Activated naive CD4-positive, alpha-beta T cell treated with anti-CD3 and anti-CD28 coated beads for 36 hours (primary cell): ENCODE results near the gene SELPLG. TPM values are rescaled to one million over a fixed set of nuclear protein-coding genes. Genes with fewer than 3 reads are reported as not detected.
"Not testable (repeated sequence)": the region's sequence is repeated elsewhere in the genome, so short reads cannot be mapped to it uniquely, and the experiment has no call there.

Source experiments
- CTCF ChIA-PET: fragments of 350-600 bp; sonication (Branson Sonifier 250); formaldehyde crosslinking; loops from one replicate; lab custom pipeline; 2021; ENCODE audit warnings: antibody characterized with exemption; lab: Charles Lee
- DNase-seq: peaks from one replicate; pipeline ENCODE4 v3.0.0-alpha.2; 2020
- H3K27ac Mint-ChIP-seq: one replicate; pipeline ENCODE4 v1.8.0; 2021; ENCODE audit warnings: mild to moderate bottlenecking, mixed read lengths
- H3K27me3 Mint-ChIP-seq: one replicate; pipeline ENCODE4 v1.8.0; 2021; ENCODE audit warnings: low read depth, mixed read lengths
- H3K36me3 Mint-ChIP-seq: one replicate; pipeline ENCODE4 v1.8.0; 2021; ENCODE audit warnings: low read depth, mixed read lengths
- H3K4me1 Mint-ChIP-seq: one replicate; pipeline ENCODE4 v1.8.0; 2021; ENCODE audit warnings: low read depth, mixed read lengths
- H3K4me3 Mint-ChIP-seq: one replicate; pipeline ENCODE4 v1.8.0; 2021; ENCODE audit warnings: mild to moderate bottlenecking, moderate library complexity, mixed read lengths
- H3K9me3 Mint-ChIP-seq: one replicate; pipeline ENCODE4 v1.8.0; 2021; ENCODE audit warnings: mixed read lengths
- intact Hi-C: fragments of 100-400 bp; cut with micrococcal nuclease; formaldehyde crosslinking; loops from one replicate; pipeline ENCODE4 v1.15.1; 2023
- total RNA-seq, 2 experiments: library from RNA; stranded (reverse); gene quantifications; one replicate each; pipeline ENCODE4 v1.2.3, GENCODE V29; 2021

Gene SELPLG
- total RNA-seq, 2 experiments from 2014 or later = 19.9 to 21.9 TPM

GRCh38 chr12:108668063-108668462 lies 34.4 kb upstream of the SELPLG start:
- intact Hi-C loops = no loop called here
- Mint-ChIP-seq H3K9me3 (no peaks in the 10 kb centered on the region), H3K4me1 (peaks cover 19% of the 10 kb centered on the region), H3K4me3 (no peak overlapping the region), H3K27ac (no peak overlapping the region), H3K36me3 (no peaks in the 10 kb centered on the region), H3K27me3 (no peaks in the 10 kb centered on the region)
- CTCF ChIA-PET = interaction anchor here (1.9 to 4.5 kb wide), 2 partner anchors 21 to 136 kb away, joined by 9 to 71 read pairs; no protein-coding TSS in a partner anchor
- no peak for DNase-seq

- Mint-ChIP-seq H3K4me3 (no peak overlapping the region), H3K4me1 (peaks cover 23% of the 10 kb centered on the region), H3K27ac (no peak overlapping the region), H3K36me3 (no peaks in the 10 kb centered on the region), H3K9me3 (no peaks in the 10 kb centered on the region), H3K27me3 (no peaks in the 10 kb centered on the region)
- intact Hi-C loops = no loop called here
- no peak for DNase-seq
- CTCF ChIA-PET = interaction anchor here (0.6 to 4.5 kb wide), 9 partner anchors 22 to 919 kb away, joined by 3 to 71 read pairs (median 4); partner anchors contain the start of gene SELPLG
Observed at GRCh38 chr12:108667349-108667748, 33.7 kb upstream of the SELPLG start.

- H3K9me3 Mint-ChIP-seq = no peaks in the 10 kb centered on the region
- CTCF ChIA-PET = interaction anchor here (0.6 to 5.9 kb wide), 11 partner anchors 13 to 186 kb away, joined by 3 to 157 read pairs (median 4); partner anchors contain the start of gene SELPLG
- no peak overlapping the region for H3K4me3 Mint-ChIP-seq
- intact Hi-C loops = no loop called here
- no peak overlapping the region for H3K27ac Mint-ChIP-seq
- H3K36me3 Mint-ChIP-seq = no peaks in the 10 kb centered on the region
- peaks cover 23% of the 10 kb centered on the region for H3K4me1 Mint-ChIP-seq
- DNase-seq = no peak
- no peaks in the 10 kb centered on the region for H3K27me3 Mint-ChIP-seq
Observed at GRCh38 chr12:108666401-108666881, 32.7 kb upstream of the SELPLG start.

- no peak overlapping the region for H3K27ac Mint-ChIP-seq
- no peak for DNase-seq
Observed at GRCh38 chr12:108665608-108666202, 32.0 kb upstream of the SELPLG start.

GRCh38 chr12:108664338-108665258 lies 30.9 kb upstream of the SELPLG start:
- intact Hi-C loops = loop anchor here (1.0 to 5.0 kb wide), 12 partner anchors 25 to 723 kb away; partner anchors contain the start of genes ALKBH2, CORO1C and ISCU
- DNase-seq = peak; percentile 95
- Mint-ChIP-seq H3K27me3 (no peaks in the 10 kb centered on the region), H3K4me3 (peak overlapping the region; percentile 41), H3K4me1 (peaks cover 30% of the 10 kb centered on the region), H3K9me3 (no peaks in the 10 kb centered on the region), H3K36me3 (no peaks in the 10 kb centered on the region), H3K27ac (peak overlapping the region; percentile 74)
- CTCF ChIA-PET = interaction anchor here (0.6 to 5.9 kb wide), 52 partner anchors 10 to 1635 kb away, joined by 3 to 157 read pairs (median 4); partner anchors contain the start of genes SART3 and SELPLG

More at GRCh38 chr12:108665608-108666202, 32.0 kb upstream of the SELPLG start:
- CTCF ChIA-PET = interaction anchor here (0.6 to 5.9 kb wide), 26 partner anchors 13 to 288 kb away, joined by 3 to 157 read pairs (median 4); partner anchors contain the start of gene SELPLG
- H3K36me3 Mint-ChIP-seq = no peaks in the 10 kb centered on the region
- no peaks in the 10 kb centered on the region for H3K9me3 Mint-ChIP-seq
- H3K4me1 Mint-ChIP-seq = peaks cover 29% of the 10 kb centered on the region
- intact Hi-C loops = loop anchor here (2.0 kb wide), 1 partner anchor 103 kb away; the partner anchor contains the start of gene ISCU
- no peak overlapping the region for H3K4me3 Mint-ChIP-seq
- H3K27me3 Mint-ChIP-seq = no peaks in the 10 kb centered on the region

- no peak for DNase-seq
- no peaks in the 10 kb centered on the region for H3K36me3 Mint-ChIP-seq
- intact Hi-C loops = loop anchor here (1.0 to 5.0 kb wide), 12 partner anchors 26 to 724 kb away; partner anchors contain the start of genes ALKBH2, CORO1C and ISCU
- no peaks in the 10 kb centered on the region for H3K27me3 Mint-ChIP-seq
- no peaks in the 10 kb centered on the region for H3K9me3 Mint-ChIP-seq
- peaks cover 30% of the 10 kb centered on the region for H3K4me1 Mint-ChIP-seq
- H3K27ac Mint-ChIP-seq = peak overlapping the region; percentile 12
- no peak overlapping the region for H3K4me3 Mint-ChIP-seq
- CTCF ChIA-PET = interaction anchor here (0.6 to 5.9 kb wide), 29 partner anchors 9 to 1634 kb away, joined by 3 to 157 read pairs (median 4); partner anchors contain the start of gene SART3
Observed at GRCh38 chr12:108663324-108664015, 29.8 kb upstream of the SELPLG start.

- H3K9me3 Mint-ChIP-seq, H3K27me3 Mint-ChIP-seq, H3K27ac Mint-ChIP-seq, DNase-seq, H3K4me3 Mint-ChIP-seq, intact Hi-C loops, H3K36me3 Mint-ChIP-seq: not testable (repeated sequence)
- CTCF ChIA-PET = interaction anchor here (0.7 to 1.6 kb wide), 3 partner anchors 9 to 145 kb away, joined by 3 read pairs; no protein-coding TSS in a partner anchor
- peaks cover 14% of the 10 kb centered on the region for H3K4me1 Mint-ChIP-seq
Observed at GRCh38 chr12:108658115-108658514, 24.4 kb upstream of the SELPLG start.

- H3K4me1 Mint-ChIP-seq = peaks cover 16% of the 10 kb centered on the region
- intact Hi-C loops = no loop called here
- H3K27me3 Mint-ChIP-seq = no peaks in the 10 kb centered on the region
- H3K36me3 Mint-ChIP-seq = peaks cover 7% of the 10 kb centered on the region
- no peak overlapping the region for H3K4me3 Mint-ChIP-seq
- H3K27ac Mint-ChIP-seq = no peak overlapping the region
- H3K9me3 Mint-ChIP-seq = no peaks in the 10 kb centered on the region
- CTCF ChIA-PET = interaction anchor here (1.6 kb wide), 1 partner anchor 8 kb away, joined by 3 read pairs; no protein-coding TSS in a partner anchor
- DNase-seq = no peak
Observed at GRCh38 chr12:108657130-108657745, 23.5 kb upstream of the SELPLG start.

GRCh38 chr12:108656247-108656646 lies 22.6 kb upstream of the SELPLG start:
- intact Hi-C loops, H3K27ac Mint-ChIP-seq, H3K27me3 Mint-ChIP-seq, CTCF ChIA-PET, DNase-seq, H3K4me3 Mint-ChIP-seq, H3K9me3 Mint-ChIP-seq: not testable (repeated sequence)
- peaks cover 11% of the 10 kb centered on the region for H3K36me3 Mint-ChIP-seq
- peaks cover 18% of the 10 kb centered on the region for H3K4me1 Mint-ChIP-seq

GRCh38 chr12:108655812-108656175 lies 22.1 kb upstream of the SELPLG start:
- CTCF ChIA-PET, H3K27ac Mint-ChIP-seq, H3K9me3 Mint-ChIP-seq, DNase-seq, intact Hi-C loops, H3K4me3 Mint-ChIP-seq, H3K27me3 Mint-ChIP-seq: not testable (repeated sequence)
- peaks cover 11% of the 10 kb centered on the region for H3K36me3 Mint-ChIP-seq
- H3K4me1 Mint-ChIP-seq = peaks cover 14% of the 10 kb centered on the region

- H3K27ac Mint-ChIP-seq, intact Hi-C loops, H3K9me3 Mint-ChIP-seq, H3K4me3 Mint-ChIP-seq, H3K27me3 Mint-ChIP-seq, DNase-seq: not testable (repeated sequence)
- peaks cover 11% of the 10 kb centered on the region for H3K36me3 Mint-ChIP-seq
- CTCF ChIA-PET = interaction anchor here (0.7 to 3.8 kb wide), 5 partner anchors 9 to 150 kb away, joined by 4 to 22 read pairs (median 5); no protein-coding TSS in a partner anchor
- H3K4me1 Mint-ChIP-seq = peaks cover 14% of the 10 kb centered on the region
Observed at GRCh38 chr12:108654622-108655021, 20.9 kb upstream of the SELPLG start.
